Activated B cell treated with CpG ODN at 0.5 μM for 24 hours (primary cell): Measurements from ENCODE around the gene SPOCK1. TPM values are rescaled to one million over a fixed set of nuclear protein-coding genes. Genes with fewer than 3 reads are reported as not detected.
"Not testable (repeated sequence)": the region's sequence is repeated elsewhere in the genome, so short reads cannot be mapped to it uniquely, and the experiment has no call there.

Source experiments
- ATAC-seq: fragments of 200-7000 bp; cut with Tn5 transposase; one replicate; pipeline ENCODE4 v1.10.0; 2021; ENCODE audit warnings: low read depth, mild to moderate bottlenecking, moderate library complexity
- CTCF ChIA-PET: fragments of 350-600 bp; sonication (Branson Sonifier 250); formaldehyde crosslinking; loops from one replicate; lab custom pipeline; 2021; ENCODE audit warnings: antibody characterized with exemption; lab: Charles Lee
- POLR2A ChIA-PET: fragments of 350-600 bp; sonication (Branson Sonifier 250); formaldehyde crosslinking; loops from one replicate; lab custom pipeline; 2021; ENCODE audit warnings: antibody characterized with exemption; lab: Charles Lee
- DNase-seq: peaks from one replicate; pipeline ENCODE4 v3.0.0; 2022
- H3K27ac Mint-ChIP-seq: one replicate; pipeline ENCODE4 v1.8.0; 2020; ENCODE audit warnings: mixed read lengths
- H3K27me3 Mint-ChIP-seq: one replicate; pipeline ENCODE4 v1.8.0; 2021; ENCODE audit warnings: mixed read lengths
- H3K36me3 Mint-ChIP-seq: one replicate; pipeline ENCODE4 v1.8.0; 2021; ENCODE audit warnings: low read depth, mixed read lengths
- H3K4me1 Mint-ChIP-seq: one replicate; pipeline ENCODE4 v1.8.0; 2021; ENCODE audit warnings: mixed read lengths
- H3K4me3 Mint-ChIP-seq: one replicate; pipeline ENCODE4 v1.8.0; 2020; ENCODE audit warnings: mild to moderate bottlenecking, mixed read lengths
- H3K9me3 Mint-ChIP-seq: one replicate; pipeline ENCODE4 v1.8.0; 2020; ENCODE audit warnings: mixed read lengths
- intact Hi-C: fragments of 100-400 bp; cut with micrococcal nuclease; formaldehyde crosslinking; loops from one replicate; pipeline ENCODE4 v1.15.1; 2024
- total RNA-seq: library from RNA; stranded (reverse); gene quantifications from 2 replicates; pipeline ENCODE4 v1.2.3, GENCODE V29; 2022
- TF ChIP-seq, protein P1 (sequence below): fragments of 200-600 bp; IDR thresholded peaks from one replicate; pipeline ENCODE4 v1.8.0; 2022; ENCODE audit warnings: antibody characterized with exemption, mild to moderate bottlenecking

SPOCK1 gene
- not detected in 2 replicates for total RNA-seq

DNA sequence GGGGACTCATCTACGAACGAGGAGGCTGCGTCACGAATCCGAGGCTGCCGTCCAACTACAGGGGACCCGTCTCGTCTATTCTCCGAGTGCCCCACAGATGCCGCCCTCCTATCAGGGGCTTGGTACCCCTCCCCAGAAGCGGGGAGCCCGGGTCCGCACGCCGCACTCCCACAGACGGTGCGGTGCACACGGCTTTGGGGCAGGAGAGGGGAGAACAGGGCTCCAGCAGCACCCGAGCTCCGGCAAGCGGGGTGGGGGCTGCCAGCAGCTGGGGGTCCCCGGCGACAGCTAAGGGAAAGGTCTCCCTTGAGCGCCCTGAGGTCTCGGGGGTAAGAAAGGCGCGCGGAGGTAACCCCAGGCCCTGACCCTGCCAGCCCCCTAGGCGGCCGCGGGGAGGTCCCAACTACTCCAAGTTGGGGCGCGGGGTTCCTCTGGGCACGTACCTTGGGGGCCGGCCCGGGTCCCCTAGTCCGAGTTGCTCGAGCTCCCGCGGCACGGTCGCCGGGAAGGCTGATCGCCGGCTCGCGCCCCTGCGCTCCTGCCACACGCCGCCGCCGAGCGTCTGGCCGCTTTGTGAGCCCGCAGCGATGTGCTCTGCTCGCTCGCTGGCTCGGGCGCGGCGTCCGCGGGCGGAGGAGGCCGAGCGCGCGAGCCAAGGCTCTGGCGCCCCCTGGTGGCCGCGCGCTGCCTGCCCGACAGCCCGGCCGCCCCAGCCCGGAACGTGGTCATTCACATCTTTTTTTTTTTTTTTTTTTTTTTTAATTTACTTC lies at the start of gene SPOCK1:
Gene SPOCK1, minus strand, starts transcription at position 591 of the 770 bp plus-strand sequence.
- intact Hi-C loops: no loop called here
- Mint-ChIP-seq H3K36me3 (no peaks in the 10 kb centered on the region), H3K27ac (no peak within 1 kb of the TSS), H3K27me3 (peaks cover 18% of the 10 kb centered on the region), H3K4me3 (no peak within 1 kb of the TSS), H3K4me1 (no peaks in the 10 kb centered on the region), H3K9me3 (no peaks in the 10 kb centered on the region)
- DNase-seq (peak; percentile 37), ATAC-seq (peak; percentile 54)
- ChIA-PET POLR2A (no interaction called here), CTCF (interaction anchor here (2.3 kb wide), 1 partner anchor 178 kb away, joined by 15 read pairs; no protein-coding TSS in a partner anchor)
- TF ChIP-seq, protein P1, sequence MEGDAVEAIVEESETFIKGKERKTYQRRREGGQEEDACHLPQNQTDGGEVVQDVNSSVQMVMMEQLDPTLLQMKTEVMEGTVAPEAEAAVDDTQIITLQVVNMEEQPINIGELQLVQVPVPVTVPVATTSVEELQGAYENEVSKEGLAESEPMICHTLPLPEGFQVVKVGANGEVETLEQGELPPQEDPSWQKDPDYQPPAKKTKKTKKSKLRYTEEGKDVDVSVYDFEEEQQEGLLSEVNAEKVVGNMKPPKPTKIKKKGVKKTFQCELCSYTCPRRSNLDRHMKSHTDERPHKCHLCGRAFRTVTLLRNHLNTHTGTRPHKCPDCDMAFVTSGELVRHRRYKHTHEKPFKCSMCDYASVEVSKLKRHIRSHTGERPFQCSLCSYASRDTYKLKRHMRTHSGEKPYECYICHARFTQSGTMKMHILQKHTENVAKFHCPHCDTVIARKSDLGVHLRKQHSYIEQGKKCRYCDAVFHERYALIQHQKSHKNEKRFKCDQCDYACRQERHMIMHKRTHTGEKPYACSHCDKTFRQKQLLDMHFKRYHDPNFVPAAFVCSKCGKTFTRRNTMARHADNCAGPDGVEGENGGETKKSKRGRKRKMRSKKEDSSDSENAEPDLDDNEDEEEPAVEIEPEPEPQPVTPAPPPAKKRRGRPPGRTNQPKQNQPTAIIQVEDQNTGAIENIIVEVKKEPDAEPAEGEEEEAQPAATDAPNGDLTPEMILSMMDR: no peak

DNA sequence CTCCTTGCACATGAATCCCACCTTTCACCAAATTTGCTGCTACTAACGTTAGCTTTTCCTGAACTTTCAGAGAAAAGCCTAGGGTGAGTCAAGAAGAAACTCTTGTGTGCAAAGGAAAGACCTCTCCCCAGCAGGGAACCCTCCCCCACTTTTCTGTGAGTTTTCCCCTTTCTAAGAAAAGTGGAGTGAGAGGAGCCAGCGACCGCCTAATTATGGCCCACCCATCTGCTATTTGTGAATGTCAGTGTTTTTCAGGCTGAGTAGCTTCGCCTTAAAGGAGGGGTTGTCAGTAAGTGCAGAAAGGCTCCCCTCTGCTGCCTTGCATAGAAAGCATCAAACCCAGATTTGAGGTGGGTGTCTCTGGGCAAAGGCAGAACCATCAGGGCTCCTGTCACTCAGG lies 46.8 kb upstream of the SPOCK1 start:
- TF ChIP-seq, protein P1: no peak
- POLR2A ChIA-PET: no interaction called here
- intact Hi-C loops: no loop called here
- Mint-ChIP-seq H3K4me3 (no peak overlapping the region), H3K27ac (no peak overlapping the region), H3K27me3 (peaks cover 17% of the 10 kb centered on the region), H3K4me1 (no peaks in the 10 kb centered on the region), H3K9me3 (peaks cover 7% of the 10 kb centered on the region), H3K36me3 (no peaks in the 10 kb centered on the region)
- no peak for DNase-seq
- CTCF ChIA-PET: no interaction called here
- ATAC-seq: no peak

DNA sequence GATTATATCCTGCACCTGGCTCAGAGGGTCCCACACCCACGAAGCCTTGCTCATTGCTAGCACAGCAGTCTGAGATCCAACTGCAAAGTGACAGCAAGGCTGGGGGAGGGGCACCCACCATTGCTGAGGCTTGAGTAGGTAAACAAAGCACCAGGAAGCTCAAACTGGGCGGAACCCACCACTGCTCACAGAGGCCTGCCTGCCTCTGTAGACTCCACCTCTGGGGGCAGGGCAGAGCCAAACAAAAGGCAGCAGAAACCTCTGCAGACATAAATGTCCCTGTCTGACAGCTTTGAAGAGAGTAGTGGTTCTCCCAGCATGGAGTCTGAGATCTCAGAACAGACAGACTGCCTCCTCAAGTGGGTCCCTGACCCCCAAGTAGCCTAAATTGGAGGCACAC lies 36.3 kb upstream of the SPOCK1 start:
- intact Hi-C loops, H3K9me3 Mint-ChIP-seq, H3K4me1 Mint-ChIP-seq, H3K36me3 Mint-ChIP-seq, DNase-seq, H3K4me3 Mint-ChIP-seq, CTCF ChIA-PET, POLR2A ChIA-PET, H3K27me3 Mint-ChIP-seq, H3K27ac Mint-ChIP-seq, ATAC-seq: not testable (repeated sequence)

DNA sequence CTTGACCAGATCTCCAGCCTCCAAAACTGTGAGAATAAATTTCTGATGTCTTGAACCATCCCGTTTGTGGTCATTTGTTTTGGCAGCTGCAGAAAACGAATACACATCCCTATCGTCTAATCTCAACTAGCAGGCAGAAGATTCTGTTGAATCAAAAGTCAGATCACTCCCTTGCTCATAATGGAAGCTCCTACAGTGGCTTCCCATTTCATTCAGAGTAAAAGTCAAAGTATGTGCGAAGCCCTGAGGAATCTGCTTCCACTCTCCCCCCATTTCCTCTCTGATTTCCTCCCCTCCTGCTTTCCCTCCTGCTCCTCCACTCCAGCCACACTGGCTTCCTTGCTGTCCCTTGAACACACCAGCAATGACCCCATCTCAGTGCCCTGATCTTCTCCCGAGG lies 34.8 kb upstream of the SPOCK1 start:
- H3K9me3 Mint-ChIP-seq: no peaks in the 10 kb centered on the region

DNA sequence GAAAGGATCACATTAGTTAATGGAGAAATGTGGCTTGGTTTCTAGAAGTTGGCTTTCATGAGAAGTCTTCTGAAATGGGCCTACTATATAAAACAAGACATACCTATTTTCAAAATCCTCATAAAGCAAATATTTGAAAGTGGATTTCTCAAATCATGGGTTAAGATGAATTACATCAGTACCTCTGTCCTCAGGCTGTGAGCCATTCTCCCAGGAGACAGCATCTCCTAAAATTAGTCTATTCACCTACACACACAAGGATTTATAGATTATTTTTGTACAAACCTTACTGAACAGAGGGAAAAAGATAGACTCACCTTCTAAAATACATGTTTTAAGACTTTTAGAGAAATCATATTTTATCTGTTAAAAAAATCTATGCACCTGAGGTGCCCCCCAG lies 32.1 kb upstream of the SPOCK1 start:
- TF ChIP-seq, protein P1: no peak
- Mint-ChIP-seq H3K9me3 (no peaks in the 10 kb centered on the region), H3K27me3 (peaks cover 2% of the 10 kb centered on the region), H3K4me1 (no peaks in the 10 kb centered on the region), H3K36me3 (no peaks in the 10 kb centered on the region), H3K27ac (no peak overlapping the region), H3K4me3 (no peak overlapping the region)
- ChIA-PET CTCF (no interaction called here), POLR2A (no interaction called here)
- intact Hi-C loops: no loop called here
- ATAC-seq (no peak), DNase-seq (no peak)

More for the DNA sequence above, 34.8 kb upstream of the SPOCK1 start:
- ChIA-PET POLR2A (no interaction called here), CTCF (no interaction called here)
- ATAC-seq (no peak), DNase-seq (no peak)
- intact Hi-C loops: no loop called here
- H3K4me3 Mint-ChIP-seq: no peak overlapping the region
- H3K36me3 Mint-ChIP-seq: no peaks in the 10 kb centered on the region
- no peak overlapping the region for H3K27ac Mint-ChIP-seq
- no peaks in the 10 kb centered on the region for H3K4me1 Mint-ChIP-seq
- no peaks in the 10 kb centered on the region for H3K27me3 Mint-ChIP-seq
- TF ChIP-seq, protein P1: no peak
